ENCODE data around the gene IL1RN. TPM values are rescaled to one million over a fixed set of nuclear protein-coding genes. Genes with fewer than 3 reads are reported as not detected.

Gene IL1RN
- total RNA-seq, 4 donors from 2014 or later: 0.77 TPM; not detected in 3

- no peak overlapping the region for H3K27ac ChIP-seq
- DNase-seq: no peak
- intact Hi-C loops (cut with DNase I; ENCODE audit: low total_unique reads): no loop called here
- no peaks in the 10 kb centered on the region for H3K9me3 ChIP-seq
- no peaks in the 10 kb centered on the region for H3K27me3 ChIP-seq
- H3K4me3 ChIP-seq: no peak overlapping the region
- H3K36me3 ChIP-seq: no peaks in the 10 kb centered on the region
- H3K4me1 ChIP-seq: no peaks in the 10 kb centered on the region
- TF ChIP-seq CTCF (IDR thresholded peaks at IDR 0.05): no peak
- TF ChIP-seq POLR2A (IDR thresholded peaks at IDR 0.05): no peak
These were observed 42.2 kb downstream of the IL1RN start for GRCh38 chr2:113169586-113169985.

- TF ChIP-seq POLR2A (IDR thresholded peaks at IDR 0.05) (no peak), CTCF (IDR thresholded peaks at IDR 0.05) (no peak)
- Histone ChIP-seq H3K4me1 (no peaks in the 10 kb centered on the region), H3K36me3 (no peaks in the 10 kb centered on the region), H3K4me3 (no peak overlapping the region), H3K27me3 (no peaks in the 10 kb centered on the region), H3K27ac (no peak overlapping the region), H3K9me3 (no peaks in the 10 kb centered on the region)
- intact Hi-C loops (cut with DNase I; ENCODE audit: low total_unique reads): no loop called here
- DNase-seq: no peak
These were observed 44.1 kb downstream of the IL1RN start for GRCh38 chr2:113171334-113172075.

GRCh38 chr2:113172721-113173541 is 45.5 kb downstream of the IL1RN start:
- intact Hi-C loops (cut with DNase I; ENCODE audit: low total_unique reads): no loop called here
- DNase-seq: no peak
- H3K27ac ChIP-seq: no peak overlapping the region

GRCh38 chr2:113173542-113174375 is 46.4 kb downstream of the IL1RN start, which contains the start of gene PSD4:
TSS of gene PSD4 (plus strand) at chr2:113173971. CDS start at chr2:113182457, 8,486 bp downstream.
- H3K27me3 ChIP-seq: no peaks in the 10 kb centered on the region
- no peak within 1 kb of the TSS for H3K4me3 ChIP-seq
- intact Hi-C loops (cut with DNase I; ENCODE audit: low total_unique reads): no loop called here
- no peaks in the 10 kb centered on the region for H3K4me1 ChIP-seq
- no peaks in the 10 kb centered on the region for H3K9me3 ChIP-seq
- H3K36me3 ChIP-seq: no peaks in the 10 kb centered on the region
- no peak within 1 kb of the TSS for H3K27ac ChIP-seq
- TF ChIP-seq CTCF (IDR thresholded peaks at IDR 0.05): no peak
- no peak for TF ChIP-seq POLR2A (IDR thresholded peaks at IDR 0.05)
- DNase-seq: no peak

More at GRCh38 chr2:113172721-113173541, 45.5 kb downstream of the IL1RN start:
- H3K9me3 ChIP-seq: no peaks in the 10 kb centered on the region
- no peak overlapping the region for H3K4me3 ChIP-seq
- no peaks in the 10 kb centered on the region for H3K27me3 ChIP-seq
- no peaks in the 10 kb centered on the region for H3K36me3 ChIP-seq
- no peaks in the 10 kb centered on the region for H3K4me1 ChIP-seq
- no peak for TF ChIP-seq POLR2A (IDR thresholded peaks at IDR 0.05)
- no peak for TF ChIP-seq CTCF (IDR thresholded peaks at IDR 0.05)

Data from uterus (tissue), 4 donors.